Measurements from ENCODE around the gene WDR82. TPM values are rescaled to one million over a fixed set of nuclear protein-coding genes. Genes with fewer than 3 reads are reported as not detected.

WDR82 gene
- total and polyA plus RNA-seq, 10 of the 15 experiments (the other 5 are each of a cell fraction or from before 2014, with no cell fraction given): 10.1 to 82.4 (median 48.7) TPM

GRCh38 chr3:52323526-52324295, 45.3 kb upstream of the WDR82 start (continued):
- TF ChIP-seq EGR1 (IDR thresholded peaks at IDR 0.05; ENCODE audit: borderline replicate concordance in 1 of 2, low read depth in 2 of 2, low read length in 2 of 2): no peak

- Histone ChIP-seq H3K27ac (ENCODE audit: control insufficient read depth, insufficient read depth) (no peak overlapping the region), H3K79me2 (ENCODE audit: control insufficient read depth, insufficient read depth, low read length) (no peaks in the 10 kb centered on the region), H2AFZ (ENCODE audit: control insufficient read depth, low read depth, low read length) (no peak overlapping the region), H3K36me3 (ENCODE audit: control insufficient read depth in 2 of 2, insufficient read depth in 2 of 2, low read length in 1 of 2) (no peaks in the 10 kb centered on the region), H3K4me1 (ENCODE audit: control insufficient read depth, insufficient read depth, low read length) (no peaks in the 10 kb centered on the region), H3K4me2 (ENCODE audit: control insufficient read depth, insufficient read depth) (no peak overlapping the region), H4K20me1 (ENCODE audit: control insufficient read depth, insufficient read depth) (no peaks in the 10 kb centered on the region), H3K9ac (ENCODE audit: control insufficient read depth, insufficient read depth, low read length) (no peak overlapping the region), H3K9me3 (replicated peaks; ENCODE audit: control insufficient read depth, insufficient read depth, low read length) (no peaks in the 10 kb centered on the region), H3K27me3 (replicated peaks in 1 of 2; ENCODE audit: control insufficient read depth in 2 of 2, insufficient read depth in 2 of 2, low read length in 1 of 2) (no peaks in the 10 kb centered on the region), H3K4me3 (no peak overlapping the region)
- CTCF ChIA-PET: interaction anchor here (1.1 kb wide), 1 partner anchor 17 kb away, joined by 5 read pairs; no protein-coding TSS in a partner anchor
- in situ Hi-C loops (cut with MboI): no loop called here
- SMC1A ChIA-PET (ENCODE audit: uncharacterized antibody, unreplicated experiment): interaction anchor here (0.7 to 0.9 kb wide), 2 partner anchors 13 to 72 kb away, joined by 3 read pairs; no protein-coding TSS in a partner anchor
- BruUV-seq (replicated peaks): no TSS peak
- DNase-seq (ENCODE audit: low read depth, low spot score) (no peak), ATAC-seq (no peak), FAIRE-seq (no peak)
- intact Hi-C loops (cut with micrococcal nuclease; ENCODE audit: unreplicated experiment): no loop called here
- WGBS (ENCODE audit: insufficient coverage, insufficient replicate concordance, low lambda C conversion rate, missing lambda C conversion rate): 73% methylated on average over 6 of the region's 7 CpGs
- no peak for TF ChIP-seq GABPA (IDR thresholded peaks at IDR 0.05; ENCODE audit: low read depth)
- no peak for TF ChIP-seq NR2F1 (conservative IDR thresholded peaks at IDR 0.05)
- no peak for TF ChIP-seq NFXL1 (IDR thresholded peaks at IDR 0.05; ENCODE audit: borderline replicate concordance)
- TF ChIP-seq SUZ12 (IDR thresholded peaks at IDR 0.05; ENCODE audit: unreplicated experiment): no peak
- no peak for TF ChIP-seq BRCA1 (IDR thresholded peaks at IDR 0.05; ENCODE audit: low read depth, low read length)
- TF ChIP-seq RBBP5 (conservative IDR thresholded peaks at IDR 0.05): no peak
- no peak for TF ChIP-seq RFX5 (IDR thresholded peaks at IDR 0.05; ENCODE audit: low read depth, low read length)
- TF ChIP-seq CTCF (IDR thresholded peaks at IDR 0.05 in 2 of 3, conservative IDR thresholded peaks at IDR 0.05 in 1 of 3; ENCODE audit: control insufficient read depth in 2 of 3, extremely low read depth in 1 of 3, insufficient read depth in 1 of 3, low read depth in 3 of 3, low read length in 3 of 3): no peak
- TF ChIP-seq NKRF (conservative IDR thresholded peaks at IDR 0.05): no peak
- RAD21 ChIA-PET (ENCODE audit: unreplicated experiment): no interaction called here
- POLR2A ChIA-PET: no interaction called here
These were observed 44.0 kb upstream of the WDR82 start for GRCh38 chr3:52322466-52322865.
